ENCODE results near the gene SPINT2.
A peak's percentile ranks its signal among the peaks of the same experiment; 100 is the strongest.

The SPINT2 gene

DNA sequence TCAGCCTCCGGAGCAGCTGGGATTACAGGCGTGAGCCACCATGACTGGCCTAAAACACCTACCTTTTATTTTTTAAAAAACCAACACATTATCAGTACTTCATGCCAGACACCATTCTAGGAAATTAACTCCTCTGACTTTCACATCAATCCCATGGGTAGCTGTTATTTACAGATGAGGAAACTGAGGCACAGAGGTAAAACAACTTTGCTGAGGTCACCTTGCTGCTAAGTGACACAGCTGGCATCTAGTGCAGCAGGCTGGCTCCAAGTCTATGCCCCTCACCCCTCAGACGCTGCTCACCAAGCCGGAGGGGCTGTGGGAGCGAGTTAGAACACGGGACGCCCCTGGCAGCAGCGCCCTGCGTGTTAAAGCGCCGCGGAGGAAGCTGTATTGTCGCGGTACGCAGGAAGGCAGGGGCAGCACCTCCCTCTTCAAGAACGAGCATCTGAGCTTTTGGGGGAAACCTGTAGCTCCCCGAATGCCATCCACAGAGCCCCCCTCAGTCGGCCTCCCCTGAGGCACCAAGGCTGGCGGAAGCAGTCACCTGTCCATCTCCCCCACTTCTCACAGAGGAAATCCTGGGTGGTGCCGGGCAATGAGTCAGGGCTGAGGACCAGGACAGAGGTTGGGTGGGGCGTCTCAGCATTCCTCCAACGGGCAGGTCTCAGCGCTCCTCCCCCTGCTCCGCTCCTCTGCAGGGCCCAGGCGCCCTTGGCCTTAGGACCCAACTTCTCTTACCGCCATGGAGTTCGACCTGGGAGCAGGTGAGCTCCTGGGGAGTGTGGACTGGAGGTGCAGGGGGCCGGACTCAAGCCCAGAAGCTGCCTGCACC lies 39.4 kb downstream of the SPINT2 start, which contains the start of gene C19orf33:
TSS of gene C19orf33 (plus strand) at position 735 of the 835 bp plus-strand sequence. CDS start at position 746, 11 bp downstream.
- no peak for DNase-seq

DNA sequence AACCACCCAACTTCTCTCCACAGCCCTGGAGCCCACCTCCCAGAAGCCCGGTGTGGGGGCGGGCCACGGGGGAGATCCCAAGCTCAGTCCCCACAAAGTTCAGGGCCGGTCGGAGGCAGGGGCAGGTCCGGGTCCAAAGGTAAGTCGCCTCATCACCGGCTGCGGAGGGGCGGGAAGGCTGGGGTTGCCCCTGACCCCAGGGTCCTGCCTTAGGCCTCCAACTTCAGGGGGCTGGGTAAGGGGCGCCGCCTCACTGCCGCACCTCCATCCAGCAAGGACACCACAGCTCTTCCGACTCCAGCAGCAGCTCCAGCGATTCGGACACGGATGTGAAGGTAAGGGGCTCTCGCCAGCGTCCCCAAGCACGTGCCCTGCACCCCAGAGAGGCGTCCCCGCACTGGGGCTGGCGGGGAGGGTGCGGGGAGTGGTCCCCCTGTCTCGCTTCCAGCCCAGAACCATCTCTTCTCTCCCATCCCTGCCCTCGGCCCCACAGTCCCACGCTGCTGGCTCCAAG lies 40.0 kb downstream of the SPINT2 start:
- DNase-seq = no peak

DNA sequence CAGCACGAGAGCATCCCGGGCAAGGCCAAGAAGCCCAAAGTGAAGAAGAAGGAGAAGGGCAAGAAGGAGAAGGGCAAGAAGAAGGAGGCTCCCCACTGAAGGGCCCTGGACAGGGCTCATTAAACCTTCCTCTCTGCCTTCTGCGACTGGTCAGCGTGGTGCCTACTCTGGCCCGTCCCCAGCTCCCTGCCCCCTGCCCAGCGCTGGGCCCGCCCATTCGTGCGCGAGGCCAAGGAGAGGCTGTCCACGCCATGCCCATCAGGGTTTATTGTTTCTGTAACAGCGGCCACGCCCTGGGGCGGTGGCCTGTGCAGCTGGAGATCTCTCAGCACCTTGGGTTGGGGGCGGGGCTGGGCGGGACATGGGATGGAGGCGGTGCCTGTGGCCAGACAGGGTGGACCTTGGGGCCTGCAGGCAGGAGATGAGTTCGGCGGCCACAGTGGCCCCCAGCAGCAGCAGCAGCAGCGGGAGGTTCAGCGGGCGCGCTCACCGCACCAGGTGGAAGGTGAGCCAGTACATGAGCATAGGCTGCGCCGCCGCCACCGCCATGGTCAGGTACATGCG lies 40.6 kb downstream of the SPINT2 start:
- no peak for DNase-seq

DNA sequence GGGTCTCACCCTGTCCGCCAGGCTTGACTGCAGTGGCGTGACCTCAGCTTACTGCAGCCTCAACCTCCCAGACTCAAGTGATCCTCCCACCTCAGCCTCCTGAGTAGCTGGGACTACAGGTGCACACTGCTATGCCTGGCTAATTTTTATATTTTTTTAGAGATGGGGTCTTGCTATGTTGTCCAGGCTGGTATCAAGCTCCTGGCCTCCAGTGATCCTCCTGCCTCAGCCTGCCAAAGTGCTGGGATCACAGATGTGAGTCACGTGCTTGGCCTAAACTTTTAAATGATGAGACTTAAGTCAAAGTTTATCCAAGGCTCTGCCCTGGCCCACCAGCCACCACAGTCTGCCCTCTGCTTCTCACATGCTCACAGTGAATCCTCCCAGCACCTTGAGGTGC lies 41.9 kb downstream of the SPINT2 start:
- DNase-seq = no peak

DNA sequence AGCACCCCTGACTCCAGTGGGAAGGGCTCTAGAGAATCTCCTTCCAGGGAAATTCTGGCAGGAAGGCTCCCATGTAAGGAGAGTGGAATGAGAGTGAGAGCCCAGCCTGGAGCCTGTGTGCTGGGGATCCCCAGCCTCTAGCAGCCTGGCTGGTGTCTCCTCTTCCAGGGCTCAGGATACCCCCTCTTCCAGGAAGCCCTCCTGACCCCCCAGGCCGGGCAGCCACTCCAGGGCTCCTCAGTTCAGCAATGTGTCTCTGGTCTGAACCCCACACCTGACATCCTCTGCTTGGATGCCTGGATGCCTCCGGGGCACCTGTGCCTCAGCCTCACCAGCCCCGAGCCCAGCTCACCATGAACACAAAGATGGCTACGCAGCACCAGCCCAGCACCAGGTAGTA lies 42.7 kb downstream of the SPINT2 start:
- no peak for DNase-seq

DNA sequence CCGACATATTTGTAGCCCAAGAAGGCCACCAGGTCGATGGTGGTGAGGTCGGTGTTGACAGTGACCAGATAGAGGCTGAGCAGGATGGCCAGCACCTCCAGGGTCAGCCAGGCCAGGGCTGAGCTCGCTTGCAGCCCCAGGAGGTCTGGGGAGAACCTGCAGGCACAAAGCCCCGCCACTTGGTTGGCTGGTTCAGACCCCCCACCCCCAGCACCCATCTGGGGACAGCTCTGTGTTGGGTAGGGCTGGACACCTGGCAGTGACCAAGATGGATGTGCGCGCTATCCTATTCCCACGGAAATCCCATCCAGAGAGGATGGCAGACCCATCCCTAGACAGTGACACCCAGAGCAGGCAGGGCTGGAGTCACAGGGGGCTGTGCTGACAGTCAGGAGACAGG lies 43.2 kb downstream of the SPINT2 start:
- no peak for DNase-seq

DNA sequence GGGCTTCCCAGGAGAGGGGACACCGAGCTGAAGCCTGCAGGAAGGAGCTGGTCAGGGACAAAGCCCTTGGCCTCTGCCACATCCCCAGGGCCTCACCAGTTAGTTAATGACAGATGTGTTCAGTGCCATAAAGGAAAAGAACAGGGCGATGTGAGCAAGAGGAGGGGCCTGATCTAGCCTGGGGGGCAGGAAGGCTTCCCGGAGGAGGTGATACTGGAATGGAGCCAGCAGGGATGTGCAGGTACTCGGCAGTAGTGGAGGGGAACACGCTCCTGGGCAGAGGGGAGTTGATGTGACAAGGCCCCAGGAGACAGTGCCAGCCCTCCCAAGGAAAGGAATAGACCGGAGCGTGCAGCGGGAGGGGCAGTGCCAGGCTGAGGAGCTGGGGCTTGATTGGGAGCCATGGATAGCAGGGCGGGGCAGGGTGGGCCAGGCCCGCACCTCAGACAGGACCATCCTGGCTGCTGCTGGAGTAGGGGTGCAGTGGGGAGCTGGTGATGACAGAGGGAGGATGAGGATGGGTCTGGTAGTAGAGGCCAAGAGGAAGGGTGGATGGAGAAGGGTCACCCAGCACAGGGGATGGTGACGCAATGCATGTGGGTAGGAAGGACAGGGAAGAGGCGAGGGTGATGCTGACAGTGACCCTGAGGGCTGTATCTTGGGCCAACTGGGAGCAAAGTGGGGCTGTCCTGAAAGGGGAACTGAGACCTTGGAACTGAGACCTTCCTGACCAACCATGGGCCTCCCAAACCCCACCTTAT lies 43.8 kb downstream of the SPINT2 start:
- DNase-seq = no peak

DNA sequence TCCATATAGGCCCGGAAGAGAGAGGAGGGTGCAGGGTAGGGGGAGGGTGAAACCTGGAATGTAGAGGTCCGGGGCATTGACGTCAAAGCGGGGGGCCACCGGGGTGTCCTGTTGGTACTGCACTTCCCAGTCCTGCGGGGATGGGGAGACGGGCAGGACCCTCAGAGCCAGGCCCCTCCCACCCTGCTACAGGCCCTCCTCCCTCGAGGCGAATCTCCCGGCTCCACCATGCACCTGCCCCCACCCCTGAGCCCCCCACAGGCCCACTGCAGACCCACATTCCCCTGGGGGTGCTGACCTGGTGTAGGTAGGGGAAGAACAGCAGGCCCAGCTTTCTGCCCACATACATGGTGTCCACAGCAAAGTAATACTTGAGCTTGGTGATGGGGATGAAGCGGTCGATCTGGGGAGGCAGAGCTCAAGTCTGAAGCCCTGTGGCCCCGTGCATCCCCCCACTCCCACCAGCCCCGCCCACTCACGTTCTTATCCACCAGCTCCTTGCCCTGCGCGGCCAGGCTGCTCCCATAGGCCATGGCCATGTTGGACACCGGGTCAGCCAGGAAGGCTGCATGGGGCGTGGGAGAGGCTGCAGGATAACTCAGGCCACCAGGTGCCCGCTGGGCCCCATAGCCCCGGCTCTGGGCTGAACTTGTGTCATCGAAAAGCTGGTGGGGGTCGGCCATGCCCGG lies 44.7 kb downstream of the SPINT2 start:
- DNase-seq = no peak

DNA sequence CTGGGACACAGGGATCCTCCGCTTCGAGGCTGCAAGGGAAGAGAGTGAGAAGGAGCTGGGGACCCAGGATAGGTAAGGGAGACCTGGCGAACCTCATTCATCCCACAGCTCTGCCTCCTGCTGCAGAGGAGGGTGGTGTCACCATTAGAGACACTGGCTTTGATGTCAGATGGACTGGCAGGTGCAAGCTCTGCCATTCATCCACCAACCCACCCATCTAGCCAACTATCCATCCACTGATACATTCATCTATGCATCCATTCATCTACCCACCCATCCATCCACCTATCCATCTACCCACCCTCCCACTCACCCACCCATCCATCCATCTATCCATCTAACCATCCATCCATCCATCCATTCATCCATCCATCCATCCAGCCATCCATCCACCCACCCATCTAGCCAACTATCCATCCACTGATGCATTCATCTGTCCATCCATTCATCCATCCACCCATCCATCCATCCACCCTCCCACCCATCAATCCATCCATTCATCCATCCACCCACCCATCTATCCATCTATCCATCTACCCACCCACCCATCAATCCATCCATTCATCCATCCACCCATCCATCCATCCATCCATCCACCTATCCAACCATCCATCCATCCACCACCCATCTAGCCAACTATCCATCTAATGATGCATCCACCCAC lies 45.4 kb downstream of the SPINT2 start:
- DNase-seq = no peak

DNA sequence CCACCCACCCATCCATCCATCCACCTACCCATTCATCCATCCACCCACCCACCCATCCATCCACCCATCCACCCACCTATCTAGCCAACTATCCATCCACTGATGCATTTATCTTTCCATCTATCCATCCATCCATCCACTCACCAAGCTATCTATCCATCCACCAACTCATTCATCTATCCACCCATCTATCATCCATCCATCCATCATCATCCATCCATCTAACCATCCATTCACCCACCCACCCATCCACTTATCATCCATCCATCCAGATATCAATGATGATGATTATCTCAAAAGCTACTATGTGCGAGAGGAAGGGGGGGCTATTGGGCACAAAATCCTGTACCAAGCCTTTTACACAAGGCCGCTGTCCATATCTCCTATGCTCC lies 45.9 kb downstream of the SPINT2 start:
- no peak for DNase-seq

DNA sequence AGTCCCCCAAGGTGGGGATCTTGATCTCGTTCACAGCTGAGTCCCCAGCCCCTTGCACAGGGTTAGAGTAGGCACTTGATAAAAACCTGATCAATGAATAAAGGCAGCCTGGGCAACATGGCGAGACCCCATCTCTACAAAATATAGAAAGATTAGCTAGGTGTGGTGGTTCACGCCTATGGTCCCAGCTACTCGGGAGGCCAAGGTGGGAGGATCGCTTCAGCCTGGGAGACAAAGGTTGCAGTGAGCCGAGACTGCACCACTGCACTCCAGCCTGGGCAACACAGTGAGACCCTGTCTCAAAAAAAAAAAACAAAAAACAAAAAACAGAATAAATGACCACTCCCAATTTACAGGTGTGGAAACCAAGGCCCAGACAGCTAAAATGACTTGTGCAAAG lies 46.6 kb downstream of the SPINT2 start:
- no peak for DNase-seq

DNA sequence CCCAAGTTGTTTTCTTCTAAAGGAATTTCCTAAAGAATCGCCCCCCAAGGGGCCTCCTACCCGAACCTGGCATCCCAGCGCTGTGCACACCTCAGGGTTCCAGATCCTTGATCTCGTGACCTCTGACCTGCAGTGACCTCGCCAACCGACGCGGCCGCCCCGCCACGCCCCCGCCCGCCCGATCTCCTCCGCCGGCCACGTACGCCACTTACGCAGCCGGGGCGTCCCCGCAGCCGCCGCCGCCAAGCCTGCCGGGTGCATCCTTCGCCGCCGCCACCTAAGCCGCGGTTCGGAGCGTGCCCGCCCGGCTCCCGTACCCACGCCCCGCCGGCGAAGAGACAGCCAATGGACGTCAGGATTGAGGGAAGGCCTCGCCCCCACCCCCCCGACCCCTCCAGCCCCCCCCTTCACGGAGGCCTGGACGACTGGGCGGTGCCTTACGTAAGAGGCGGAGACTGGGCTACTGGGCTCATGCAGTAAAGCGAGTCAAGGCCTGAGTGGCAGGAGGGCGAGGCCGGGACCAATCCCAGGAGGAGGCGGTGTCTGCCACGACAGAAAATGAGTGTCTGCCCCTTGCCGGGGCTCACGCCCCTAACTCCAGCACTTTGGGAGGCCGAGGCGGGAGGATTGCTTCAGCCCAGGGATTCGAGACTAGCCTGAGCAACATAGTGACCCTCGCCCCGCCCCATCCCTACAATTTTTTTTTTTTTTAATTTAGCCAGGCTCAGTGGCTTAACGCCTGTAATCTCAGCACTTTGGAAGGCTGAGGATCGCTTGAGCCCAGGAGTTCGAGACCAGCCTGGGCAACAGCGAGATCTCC lies 51.5 kb downstream of the SPINT2 start, which contains the start of gene YIF1B:
TSS of gene YIF1B (minus strand) at position 291 of the 820 bp plus-strand sequence. CDS start at position 261, 30 bp downstream.
- DNase-seq = peak; percentile 89

DNA sequence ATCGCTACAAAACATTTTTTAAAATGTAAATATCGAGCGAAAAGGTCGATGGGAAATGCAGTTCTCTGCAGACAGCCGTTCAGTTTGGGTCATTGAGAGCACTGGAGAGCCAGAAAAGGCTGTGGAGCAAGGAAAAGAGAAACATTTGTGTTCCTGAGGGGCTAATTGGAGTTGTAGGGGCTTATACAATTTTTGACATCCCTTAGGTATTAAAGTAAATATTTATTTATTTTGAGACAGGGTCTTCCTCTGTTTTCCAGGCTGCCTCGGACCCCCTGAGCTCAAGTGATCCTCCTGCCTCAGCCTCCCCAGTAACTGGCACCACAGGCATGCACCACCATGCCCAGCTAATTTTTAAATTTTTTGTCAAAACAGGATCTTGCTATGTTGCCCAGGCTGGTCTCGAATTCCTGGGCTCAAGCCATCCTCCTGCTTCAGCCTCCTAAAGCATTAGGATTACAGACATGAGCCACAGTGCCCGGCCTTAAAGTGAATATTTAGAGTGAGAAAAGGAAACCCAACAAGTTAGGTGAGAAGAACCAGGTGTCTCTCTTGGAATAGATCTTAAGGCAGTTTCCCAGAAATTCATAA lies 52.2 kb downstream of the SPINT2 start:
- DNase-seq = no peak

DNA sequence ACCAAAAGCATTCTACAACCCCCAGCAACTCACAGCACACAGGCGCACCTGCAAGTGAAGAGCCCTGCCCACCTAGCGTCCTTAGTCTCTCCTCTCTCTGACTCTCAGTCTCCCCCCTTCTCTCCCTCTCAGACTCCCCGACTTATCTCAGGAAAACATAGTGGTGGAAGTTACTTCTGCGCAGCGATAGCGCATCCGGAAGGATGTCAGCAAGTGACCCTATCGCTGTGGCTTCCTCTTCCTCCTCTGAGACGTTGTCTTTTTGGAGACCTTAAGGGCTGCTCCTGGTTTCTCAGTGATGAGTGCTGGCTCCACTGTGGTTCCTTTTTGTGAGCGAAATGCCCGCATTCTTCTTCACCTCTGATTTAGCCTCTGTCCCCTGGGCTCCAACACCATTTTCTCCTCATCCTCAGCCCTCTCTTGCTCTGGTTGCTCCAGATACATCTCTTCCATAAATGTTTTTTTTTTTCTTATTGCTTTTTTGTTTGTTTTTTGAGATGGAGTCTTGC lies 52.8 kb downstream of the SPINT2 start:
- DNase-seq = no peak

DNA sequence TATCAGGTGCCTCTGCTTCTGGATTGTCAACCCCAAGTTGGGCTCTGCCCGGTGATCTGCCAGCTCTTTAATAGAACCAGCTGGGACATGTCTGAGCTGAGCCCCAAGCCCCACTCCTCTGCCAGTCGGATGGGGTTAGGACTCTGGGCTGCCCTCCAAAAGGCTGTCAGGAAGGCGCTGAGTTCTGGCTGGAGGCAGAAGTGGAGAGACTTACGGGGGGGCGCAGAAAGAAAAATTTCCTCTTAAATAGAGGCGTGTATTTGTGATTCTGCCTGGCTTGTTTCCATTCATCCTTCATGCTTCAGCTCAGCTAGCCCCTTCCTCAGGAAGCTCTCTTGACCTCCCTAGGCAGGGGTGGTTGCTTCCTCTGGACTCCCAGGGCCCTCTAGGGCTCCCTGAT lies 54.3 kb downstream of the SPINT2 start:
- no peak for DNase-seq

DNA sequence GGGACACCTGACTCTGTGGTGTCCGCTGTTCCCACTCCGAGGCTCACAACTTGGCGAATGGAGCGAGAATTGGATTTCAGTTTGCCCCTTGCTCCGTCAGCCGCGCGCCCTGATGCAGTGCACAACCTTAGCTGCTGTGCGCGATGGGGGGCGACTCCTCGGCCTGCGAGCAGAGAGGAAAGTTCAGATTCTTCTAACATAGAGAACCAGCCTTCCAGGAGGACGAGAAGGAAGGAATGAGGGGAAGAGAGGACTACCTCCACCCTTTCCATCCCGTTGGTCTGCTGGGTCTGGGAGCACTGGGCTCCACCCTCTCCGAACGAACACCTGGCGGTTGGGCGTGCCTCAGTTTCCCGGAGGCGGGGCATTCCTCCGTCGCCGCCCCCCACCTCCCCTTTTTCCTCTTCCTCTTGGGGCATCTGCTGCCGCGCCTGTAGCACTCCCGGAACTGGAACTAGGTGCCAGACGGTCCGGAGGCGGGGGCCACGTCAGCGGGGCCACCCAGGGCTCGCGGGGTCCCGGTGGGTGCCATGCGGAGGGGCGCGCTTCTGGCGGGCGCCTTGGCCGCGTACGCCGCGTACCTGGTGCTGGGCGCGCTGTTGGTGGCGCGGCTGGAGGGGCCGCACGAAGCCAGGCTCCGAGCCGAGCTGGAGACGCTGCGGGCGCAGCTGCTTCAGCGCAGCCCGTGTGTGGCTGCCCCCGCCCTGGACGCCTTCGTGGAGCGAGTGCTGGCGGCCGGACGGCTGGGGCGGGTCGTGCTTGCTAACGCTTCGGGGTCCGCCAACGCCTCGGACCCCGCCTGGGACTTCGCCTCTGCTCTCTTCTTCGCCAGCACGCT lies 55.3 kb downstream of the SPINT2 start, which contains the start of gene KCNK6:
TSS of gene KCNK6 (plus strand) at position 425 of the 838 bp plus-strand sequence. CDS start at position 531, 106 bp downstream.
- DNase-seq = peak; percentile 41

DNA sequence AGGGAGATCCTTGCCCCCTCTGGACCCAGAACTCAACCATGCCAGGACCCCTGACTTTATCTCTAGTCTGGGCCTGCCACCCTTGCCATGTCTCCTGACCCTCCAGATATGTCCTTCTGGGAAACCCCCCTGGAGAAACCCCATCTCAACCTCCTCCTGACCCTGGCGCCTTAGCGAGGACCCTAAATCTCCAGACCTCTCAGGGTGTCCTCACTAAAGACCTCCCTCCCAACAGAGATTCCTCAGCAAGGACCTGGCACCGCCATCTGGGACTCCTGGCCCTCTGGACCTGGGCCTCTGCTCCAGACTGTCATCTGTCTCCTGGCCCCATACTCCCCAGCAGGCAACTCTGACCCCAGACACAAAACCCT lies 56.6 kb downstream of the SPINT2 start:
- no peak for DNase-seq

DNA sequence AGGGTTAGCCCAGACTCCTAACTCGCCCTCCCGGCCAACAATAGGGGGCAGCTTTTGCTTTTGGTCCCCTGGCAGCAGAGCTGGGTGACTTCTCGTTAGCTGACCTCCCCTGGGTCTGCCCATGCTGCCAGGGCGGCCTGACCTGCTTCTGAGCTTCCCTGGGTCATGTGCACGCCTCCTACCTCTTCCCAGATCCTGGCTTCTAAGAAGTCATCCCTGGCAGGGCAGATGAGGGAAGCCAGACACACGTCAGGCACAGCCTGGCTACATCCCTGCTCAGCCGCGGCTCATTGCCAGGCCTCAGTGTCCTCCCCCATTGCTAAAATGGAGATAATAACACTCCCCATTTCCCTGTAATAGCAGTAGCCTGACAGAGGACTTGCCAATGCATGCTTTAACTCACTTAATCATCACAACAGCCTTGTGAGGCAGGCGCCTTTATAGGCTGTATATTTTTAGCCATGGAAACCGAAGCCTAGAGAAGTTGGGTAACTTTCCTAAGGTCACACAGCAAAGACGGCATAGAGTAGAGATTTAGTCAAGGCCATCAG lies 57.3 kb downstream of the SPINT2 start:
- DNase-seq = no peak

DNA sequence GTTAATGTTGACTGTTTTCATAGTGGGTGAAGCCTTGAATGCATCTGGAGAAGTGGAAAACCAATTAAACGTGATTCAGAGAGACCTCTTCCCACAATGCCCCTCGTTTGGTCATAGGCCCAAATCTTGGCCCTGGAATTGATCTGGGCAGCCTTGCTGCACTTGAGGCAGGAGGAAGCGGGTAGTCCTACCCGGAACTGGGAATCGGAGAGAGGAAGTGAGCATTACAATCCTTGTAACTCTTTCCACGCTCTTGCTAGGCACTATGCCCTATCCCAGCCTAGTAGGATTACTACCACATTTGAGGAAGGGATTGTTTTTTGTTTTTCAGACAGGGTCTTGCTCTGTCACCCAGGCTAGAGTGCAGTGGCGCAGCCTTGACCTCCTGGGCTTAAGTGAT lies 58.9 kb downstream of the SPINT2 start:
- DNase-seq = no peak
